ENCODE measurements around the gene PITX3.

Gene PITX3

DNA sequence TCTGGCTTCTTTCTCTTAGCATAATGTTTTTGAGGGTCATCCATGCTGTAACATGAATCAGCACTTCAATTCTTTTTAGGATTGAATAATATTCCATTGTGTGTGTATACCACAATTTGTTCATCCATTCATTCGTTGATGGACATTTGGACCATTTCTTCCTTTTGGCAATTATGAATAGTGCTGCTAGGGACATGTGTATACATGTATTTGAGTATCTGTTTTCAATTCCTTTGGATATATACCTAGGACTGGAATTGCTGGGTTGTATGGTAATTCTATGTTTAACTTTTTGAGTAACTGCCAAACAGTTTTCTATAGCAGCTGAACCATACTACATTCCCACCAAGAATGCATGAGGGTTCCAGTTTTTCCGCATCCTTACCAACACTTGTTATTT lies 43.2 kb upstream of the PITX3 start:
- no peak for TF ChIP-seq GABPA (IDR thresholded peaks at IDR 0.05; ENCODE audit: low read depth)
- TF ChIP-seq, protein P1, sequence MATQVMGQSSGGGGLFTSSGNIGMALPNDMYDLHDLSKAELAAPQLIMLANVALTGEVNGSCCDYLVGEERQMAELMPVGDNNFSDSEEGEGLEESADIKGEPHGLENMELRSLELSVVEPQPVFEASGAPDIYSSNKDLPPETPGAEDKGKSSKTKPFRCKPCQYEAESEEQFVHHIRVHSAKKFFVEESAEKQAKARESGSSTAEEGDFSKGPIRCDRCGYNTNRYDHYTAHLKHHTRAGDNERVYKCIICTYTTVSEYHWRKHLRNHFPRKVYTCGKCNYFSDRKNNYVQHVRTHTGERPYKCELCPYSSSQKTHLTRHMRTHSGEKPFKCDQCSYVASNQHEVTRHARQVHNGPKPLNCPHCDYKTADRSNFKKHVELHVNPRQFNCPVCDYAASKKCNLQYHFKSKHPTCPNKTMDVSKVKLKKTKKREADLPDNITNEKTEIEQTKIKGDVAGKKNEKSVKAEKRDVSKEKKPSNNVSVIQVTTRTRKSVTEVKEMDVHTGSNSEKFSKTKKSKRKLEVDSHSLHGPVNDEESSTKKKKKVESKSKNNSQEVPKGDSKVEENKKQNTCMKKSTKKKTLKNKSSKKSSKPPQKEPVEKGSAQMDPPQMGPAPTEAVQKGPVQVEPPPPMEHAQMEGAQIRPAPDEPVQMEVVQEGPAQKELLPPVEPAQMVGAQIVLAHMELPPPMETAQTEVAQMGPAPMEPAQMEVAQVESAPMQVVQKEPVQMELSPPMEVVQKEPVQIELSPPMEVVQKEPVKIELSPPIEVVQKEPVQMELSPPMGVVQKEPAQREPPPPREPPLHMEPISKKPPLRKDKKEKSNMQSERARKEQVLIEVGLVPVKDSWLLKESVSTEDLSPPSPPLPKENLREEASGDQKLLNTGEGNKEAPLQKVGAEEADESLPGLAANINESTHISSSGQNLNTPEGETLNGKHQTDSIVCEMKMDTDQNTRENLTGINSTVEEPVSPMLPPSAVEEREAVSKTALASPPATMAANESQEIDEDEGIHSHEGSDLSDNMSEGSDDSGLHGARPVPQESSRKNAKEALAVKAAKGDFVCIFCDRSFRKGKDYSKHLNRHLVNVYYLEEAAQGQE (IDR thresholded peaks at IDR 0.05; ENCODE audit: insufficient replicate concordance, low read depth): no peak
- TF ChIP-seq POLR2AphosphoS5 (IDR thresholded peaks at IDR 0.05; ENCODE audit: low read depth): no peak
- TF ChIP-seq SPI1 (IDR thresholded peaks at IDR 0.05; ENCODE audit: borderline replicate concordance, low read depth): no peak
- TF ChIP-seq, protein P2, sequence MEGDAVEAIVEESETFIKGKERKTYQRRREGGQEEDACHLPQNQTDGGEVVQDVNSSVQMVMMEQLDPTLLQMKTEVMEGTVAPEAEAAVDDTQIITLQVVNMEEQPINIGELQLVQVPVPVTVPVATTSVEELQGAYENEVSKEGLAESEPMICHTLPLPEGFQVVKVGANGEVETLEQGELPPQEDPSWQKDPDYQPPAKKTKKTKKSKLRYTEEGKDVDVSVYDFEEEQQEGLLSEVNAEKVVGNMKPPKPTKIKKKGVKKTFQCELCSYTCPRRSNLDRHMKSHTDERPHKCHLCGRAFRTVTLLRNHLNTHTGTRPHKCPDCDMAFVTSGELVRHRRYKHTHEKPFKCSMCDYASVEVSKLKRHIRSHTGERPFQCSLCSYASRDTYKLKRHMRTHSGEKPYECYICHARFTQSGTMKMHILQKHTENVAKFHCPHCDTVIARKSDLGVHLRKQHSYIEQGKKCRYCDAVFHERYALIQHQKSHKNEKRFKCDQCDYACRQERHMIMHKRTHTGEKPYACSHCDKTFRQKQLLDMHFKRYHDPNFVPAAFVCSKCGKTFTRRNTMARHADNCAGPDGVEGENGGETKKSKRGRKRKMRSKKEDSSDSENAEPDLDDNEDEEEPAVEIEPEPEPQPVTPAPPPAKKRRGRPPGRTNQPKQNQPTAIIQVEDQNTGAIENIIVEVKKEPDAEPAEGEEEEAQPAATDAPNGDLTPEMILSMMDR (IDR thresholded peaks at IDR 0.05; ENCODE audit: insufficient read depth, low read length): no peak
- H3K27ac ChIP-seq (replicated peaks): no peak overlapping the region

DNA sequence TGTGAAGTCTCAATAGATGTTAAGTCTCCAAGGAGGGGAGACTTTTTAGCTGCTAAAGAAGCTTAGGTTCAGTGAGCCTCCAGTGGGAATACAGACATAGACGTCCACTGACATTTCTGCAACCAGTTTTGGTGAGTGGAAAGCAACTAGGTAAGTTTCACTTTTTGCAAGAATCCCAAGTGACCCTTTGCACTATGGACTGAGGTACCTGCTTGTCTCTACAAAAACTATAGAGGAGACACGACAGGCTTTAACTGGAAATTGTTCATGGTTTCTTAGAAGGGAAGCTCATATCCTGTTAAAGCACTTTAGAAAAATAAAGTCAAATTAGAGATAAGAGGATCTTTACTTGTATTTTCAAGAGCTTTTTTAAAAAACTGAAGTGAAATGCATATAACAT lies 42.6 kb upstream of the PITX3 start:
- no peak overlapping the region for H3K27ac ChIP-seq (replicated peaks)
- no peaks in the 10 kb centered on the region for H3K27me3 ChIP-seq (ENCODE audit: insufficient read depth, poor library complexity, severe bottlenecking)
- DNase-seq (ENCODE audit: low read depth in 1 of 2, low spot score in 1 of 2): no peak
- no peak overlapping the region for H3K4me3 ChIP-seq (replicated peaks; ENCODE audit: insufficient read depth, low read length)
- TF ChIP-seq, protein P2 (IDR thresholded peaks at IDR 0.05; ENCODE audit: insufficient read depth, low read length): no peak
- TF ChIP-seq GABPA (IDR thresholded peaks at IDR 0.05; ENCODE audit: low read depth) (no peak), SPI1 (IDR thresholded peaks at IDR 0.05; ENCODE audit: borderline replicate concordance, low read depth) (no peak), POLR2AphosphoS5 (IDR thresholded peaks at IDR 0.05; ENCODE audit: low read depth) (no peak)
- TF ChIP-seq, protein P1 (IDR thresholded peaks at IDR 0.05; ENCODE audit: insufficient replicate concordance, low read depth): no peak

More for the DNA sequence above, 43.2 kb upstream of the PITX3 start:
- no peak overlapping the region for H3K4me3 ChIP-seq (replicated peaks; ENCODE audit: insufficient read depth, low read length)
- DNase-seq (ENCODE audit: low read depth in 1 of 2, low spot score in 1 of 2): no peak
- no peaks in the 10 kb centered on the region for H3K27me3 ChIP-seq (ENCODE audit: insufficient read depth, poor library complexity, severe bottlenecking)

DNA sequence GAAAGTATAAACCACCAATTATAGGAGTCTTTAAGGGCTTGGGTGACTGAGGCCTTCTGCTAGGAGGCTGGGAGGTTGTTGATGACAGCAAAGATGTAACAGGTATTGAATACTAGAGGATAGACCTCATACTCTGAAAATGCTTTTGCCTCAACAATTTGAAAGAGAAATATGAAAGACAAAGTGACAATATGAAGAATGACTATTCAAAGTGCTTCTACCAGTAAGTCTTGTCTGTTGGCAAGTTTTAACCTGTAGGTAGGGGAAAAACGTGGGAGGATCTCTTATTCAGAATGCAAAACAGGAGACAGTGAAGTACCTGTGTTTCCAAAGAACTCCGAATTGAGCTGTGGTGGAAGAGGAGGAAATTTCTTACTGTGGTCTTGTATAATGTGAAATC lies 42.2 kb upstream of the PITX3 start:
- TF ChIP-seq GABPA (IDR thresholded peaks at IDR 0.05; ENCODE audit: low read depth) (no peak), SPI1 (IDR thresholded peaks at IDR 0.05; ENCODE audit: borderline replicate concordance, low read depth) (no peak), POLR2AphosphoS5 (IDR thresholded peaks at IDR 0.05; ENCODE audit: low read depth) (no peak)
- TF ChIP-seq, protein P2 (IDR thresholded peaks at IDR 0.05; ENCODE audit: insufficient read depth, low read length): no peak
- TF ChIP-seq, protein P1 (IDR thresholded peaks at IDR 0.05; ENCODE audit: insufficient replicate concordance, low read depth): no peak

More for the DNA sequence above, 42.2 kb upstream of the PITX3 start:
- no peak overlapping the region for H3K4me3 ChIP-seq (replicated peaks; ENCODE audit: insufficient read depth, low read length)
- no peaks in the 10 kb centered on the region for H3K27me3 ChIP-seq (ENCODE audit: insufficient read depth, poor library complexity, severe bottlenecking)
- no peak overlapping the region for H3K27ac ChIP-seq (replicated peaks)
- DNase-seq (ENCODE audit: low read depth in 1 of 2, low spot score in 1 of 2): no peak
